SK-N-SH (cell line): ENCODE measurements around the gene NOP58. TPM values are rescaled to one million over a fixed set of nuclear protein-coding genes. Genes with fewer than 3 reads are reported as not detected.

Source experiments
- CTCF ChIA-PET: fragments of 300-600, 350-600 bp; formaldehyde crosslinking; extraction: SDS; loops from one replicate; lab custom pipeline; 2021; lab: Yijun Ruan, JAX
- POLR2A ChIA-PET: fragments of 350-600 bp; sonication (Branson Sonifier 250); formaldehyde crosslinking; extraction: SDS; loops from one replicate; lab custom pipeline; 2020; ENCODE audit warnings: antibody characterized with exemption, inconsistent platforms; lab: Yijun Ruan, JAX
- DNase-seq: peaks from one replicate; pipeline ENCODE4 v3.0.0; 2012
- H2AFZ ChIP-seq: fragments of 200-600 bp; sonication (generic); 2 replicates; pipeline ENCODE4 v1.8.1; 2016; ENCODE audit warnings: antibody characterized with exemption, mild to moderate bottlenecking, low read depth
- H3F3A ChIP-seq: fragments of 200-600 bp; sonication (generic); replicated peaks from 2 replicates; pipeline ENCODE3; 2016; ENCODE audit warnings: antibody characterized with exemption, mild to moderate bottlenecking; ENCODE audit not compliant: insufficient read depth
- H3K27ac ChIP-seq, 2 experiments: fragments of 200-500 bp in 1 of 2; fragments of 200-600 bp in 1 of 2; sonication (Bioruptor generic) in 1 of 2; sonication (generic), shearing (Covaris generic) in 1 of 2; 2 replicates each; pipeline versions ENCODE4 v1.5.1 to v1.6.1; 2014 to 2016; ENCODE audit warnings: low read depth in 2 of 2, inconsistent platforms in 1 of 2, low read length in 1 of 2, mild to moderate bottlenecking in 1 of 2, mixed read lengths in 1 of 2
- H3K27me3 ChIP-seq: fragments of 200-600 bp; sonication (generic), shearing (Covaris generic); 2 replicates; pipeline ENCODE4 v1.6.1; 2016; ENCODE audit warnings: mixed run types; ENCODE audit not compliant: insufficient read depth
- H3K36me3 ChIP-seq, 2 experiments: fragments of 200-500 bp in 1 of 2; fragments of 200-600 bp in 1 of 2; sonication (Bioruptor generic) in 1 of 2; sonication (generic) in 1 of 2; replicated peaks in 1 of 2; 2 replicates each; pipeline versions ENCODE3 to v1.5.1; 2014 to 2016; ENCODE audit warnings: low read length in 1 of 2, mild to moderate bottlenecking in 1 of 2; ENCODE audit not compliant: insufficient read depth in 2 of 2, control insufficient read depth in 1 of 2
- H3K4me1 ChIP-seq, 2 experiments: fragments of 200-500 bp in 1 of 2; fragments of 200-600 bp in 1 of 2; sonication (Bioruptor generic) in 1 of 2; sonication (generic), shearing (Covaris generic) in 1 of 2; 2 replicates each; pipeline versions ENCODE4 v1.5.1 to v1.6.1; 2014 to 2016; ENCODE audit warnings: low read depth in 1 of 2, low read length in 1 of 2, mixed run types in 1 of 2; ENCODE audit not compliant: insufficient read depth in 2 of 2, control insufficient read depth in 1 of 2
- H3K4me2 ChIP-seq: fragments of 200-600 bp; sonication (generic), shearing (Covaris generic); 2 replicates; pipeline ENCODE4 v1.6.1; 2017; ENCODE audit warnings: mixed run types
- H3K4me3 ChIP-seq, 2 experiments: fragments of 200-500 bp in 1 of 2; fragments of 200-600 bp in 1 of 2; sonication (Bioruptor generic) in 1 of 2; sonication (generic), shearing (Covaris generic) in 1 of 2; 2 replicates each; pipeline versions ENCODE4 v1.5.1 to v1.8.1; 2014 to 2016; ENCODE audit warnings: low read depth in 2 of 2, inconsistent platforms in 1 of 2, low read length in 1 of 2, mild to moderate bottlenecking in 1 of 2, mixed read lengths in 1 of 2, moderate library complexity in 1 of 2
- H3K79me2 ChIP-seq: fragments of 200-600 bp; sonication (generic); 2 replicates; pipeline ENCODE4 v1.8.1; 2017; ENCODE audit warnings: mild to moderate bottlenecking; ENCODE audit not compliant: insufficient read depth
- H3K9ac ChIP-seq: fragments of 200-600 bp; sonication (generic); 2 replicates; pipeline ENCODE4 v1.6.1; 2017; ENCODE audit warnings: mixed run types
- H3K9me2 ChIP-seq: fragments of 200-600 bp; sonication (generic); 2 replicates; pipeline ENCODE4 v1.6.1; 2017; ENCODE audit warnings: mixed run types
- H3K9me3 ChIP-seq: fragments of 200-600 bp; sonication (generic); 2 replicates; pipeline ENCODE4 v1.6.1; 2017; ENCODE audit warnings: mixed run types, mild to moderate bottlenecking, moderate library complexity
- H4K20me1 ChIP-seq: fragments of 200-600 bp; sonication (generic); 2 replicates; pipeline ENCODE4 v1.6.1; 2017; ENCODE audit warnings: mild to moderate bottlenecking, mixed run types; ENCODE audit not compliant: insufficient read depth
- CHD2 ChIP-seq: fragments of 150-350 bp; IDR thresholded peaks from 2 replicates; pipeline ENCODE4 v1.6.1; 2018; ENCODE audit warnings: low read length; ENCODE audit not compliant: partially characterized antibody
- CTCF ChIP-seq: fragments of 200-600 bp; sonication (generic); IDR thresholded peaks from 2 replicates; pipeline ENCODE4 v1.6.1; 2017; ENCODE audit warnings: antibody characterized with exemption, mild to moderate bottlenecking, moderate library complexity
- ELF1 ChIP-seq: IDR thresholded peaks from 2 replicates; pipeline ENCODE4 v1.4.0; 2012
- FOSL2 ChIP-seq: IDR thresholded peaks from 2 replicates; pipeline ENCODE4 v1.4.0; 2012; ENCODE audit warnings: low read depth, mild to moderate bottlenecking, moderate library complexity, borderline replicate concordance
- GABPA ChIP-seq: IDR thresholded peaks from 2 replicates; pipeline ENCODE4 v1.4.0; 2012; ENCODE audit warnings: low read depth, mild to moderate bottlenecking
- GATA2 ChIP-seq: sonication (generic); formaldehyde crosslinking; IDR thresholded peaks from 2 replicates; pipeline ENCODE4 v1.5.0; 2020; ENCODE audit warnings: mild to moderate bottlenecking, missing genetic modification reagents
- MAX ChIP-seq: IDR thresholded peaks from 2 replicates; pipeline ENCODE4 v1.4.0; 2012; ENCODE audit warnings: low read depth
- MEF2A ChIP-seq: IDR thresholded peaks from 2 replicates; pipeline ENCODE4 v1.4.0; 2012; ENCODE audit warnings: low read depth, borderline replicate concordance
- MXI1 ChIP-seq: IDR thresholded peaks from 2 replicates; pipeline ENCODE4 v1.6.1; 2012; ENCODE audit warnings: mild to moderate bottlenecking, low read depth, low read length, improper control_type of control experiment
- NFIC ChIP-seq: IDR thresholded peaks from 2 replicates; pipeline ENCODE4 v1.4.0; 2012; ENCODE audit warnings: borderline replicate concordance
- POLR2AphosphoS5 ChIP-seq: IDR thresholded peaks from 2 replicates; pipeline ENCODE4 v1.6.1; 2012; ENCODE audit warnings: low read depth, low read length
- RAD21 ChIP-seq: IDR thresholded peaks from 2 replicates; pipeline ENCODE4 v1.6.1; 2012; ENCODE audit warnings: mild to moderate bottlenecking, low read length
- RCOR1 ChIP-seq: fragments of 150-350 bp; IDR thresholded peaks from 2 replicates; pipeline ENCODE4 v1.6.1; 2017; ENCODE audit warnings: antibody characterized with exemption, low read length
- REST ChIP-seq: IDR thresholded peaks from 2 replicates; pipeline ENCODE4 v1.6.1; 2012; ENCODE audit warnings: mild to moderate bottlenecking, low read depth, low read length, moderate library complexity
- RXRA ChIP-seq: IDR thresholded peaks from 2 replicates; pipeline ENCODE4 v1.4.0; 2012; ENCODE audit warnings: low read depth, mild to moderate bottlenecking, borderline replicate concordance
- SIN3A ChIP-seq: IDR thresholded peaks from 2 replicates; pipeline ENCODE4 v1.6.1; 2012; ENCODE audit warnings: low read depth, mild to moderate bottlenecking, low read length, moderate library complexity, borderline replicate concordance
- SMC3 ChIP-seq: IDR thresholded peaks from 2 replicates; pipeline ENCODE4 v1.6.1; 2012; ENCODE audit warnings: low read depth, low read length, improper control_type of control experiment
- TCF12 ChIP-seq: IDR thresholded peaks from 2 replicates; pipeline ENCODE4 v1.4.0; 2012
- WGBS: methylation state at CpG from one replicate; pipeline ENCODE4 v1.1.6; 2017; ENCODE audit warnings: low lambda C conversion rate; 5-methylcytosine and 5-hydroxymethylcytosine counted together
- polyA plus RNA-seq, 3 experiments: library from polyadenylated mRNA; depleted of rRNA; stranded (reverse); fragments of >200 nt; gene quantifications; 2 replicates each; pipeline ENCODE4 v1.2.3, GENCODE V29; 2012

NOP58 gene
- polyA plus RNA-seq, 1 of the 3 experiments (the other 2 are of a cell fraction), result 37.4 TPM

- Histone ChIP-seq H4K20me1 (no peaks in the 10 kb centered on the region), H3K4me3 (no peak overlapping the region), H3K4me1 (peaks cover 0 to 6% of the 10 kb centered on the region in 2 experiments; a peak in 1 of 4 replicates), H3K27ac (no peak overlapping the region), H3K79me2 (no peaks in the 10 kb centered on the region), H3K9me3 (no peaks in the 10 kb centered on the region), H3K36me3 (no peaks in the 10 kb centered on the region), H3K9me2 (no peaks in the 10 kb centered on the region), H3K9ac (no peak overlapping the region), H3K4me2 (no peak overlapping the region), H3F3A (peaks cover 8% of the 10 kb centered on the region), H2AFZ (no peak overlapping the region; the same call in 1 of the 2 replicates), H3K27me3 (no peaks in the 10 kb centered on the region)
- TF ChIP-seq RAD21, result no peak
- no peak for TF ChIP-seq REST
- no peak for TF ChIP-seq POLR2AphosphoS5
- TF ChIP-seq SIN3A, result no peak
- TF ChIP-seq FOSL2, result no peak
- TF ChIP-seq RXRA, result no peak
- no peak for TF ChIP-seq ELF1
- no peak for TF ChIP-seq NFIC
- TF ChIP-seq SMC3, result no peak
- TF ChIP-seq GATA2 (CRISPR knock-in tag), result no peak
- no peak for TF ChIP-seq GABPA
- TF ChIP-seq MXI1, result no peak
- no peak for TF ChIP-seq CHD2
- no peak for TF ChIP-seq CTCF
- TF ChIP-seq MEF2A, result no peak
- TF ChIP-seq MAX, result no peak
- TF ChIP-seq RCOR1, result no peak
- TF ChIP-seq TCF12, result no peak
- no peak for DNase-seq
- POLR2A ChIA-PET, result no interaction called here
- CTCF ChIA-PET, result interaction anchor here (1.0 kb wide), 1 partner anchor 21 kb away, joined by 3 read pairs; no protein-coding TSS in a partner anchor
- WGBS, result 90% methylated on average over 7 of the region's 7 CpGs
These were observed 72.3 kb downstream of the NOP58 start for GRCh38 chr2:202337706-202338346.
